Sigmoid colon (tissue), 7 donors: ENCODE data around the gene FSTL5. TPM values are rescaled to one million over a fixed set of nuclear protein-coding genes. Genes with fewer than 3 reads are reported as not detected.

Experiments used
- DNase-seq: peaks from one replicate; pipeline ENCODE4 v3.0.0-alpha.2; 2019
- H3K27ac ChIP-seq, 4 donors: fragments of 200-600 bp; sonication (generic); one replicate each; pipeline ENCODE4 v1.5.1; 2016 to 2019; ENCODE audit warnings: mild to moderate bottlenecking in 1 of 4
- H3K27me3 ChIP-seq, 3 donors: fragments of 200-600 bp; sonication (generic); one replicate each; pipeline ENCODE4 v1.5.1; 2019; ENCODE audit warnings: mild to moderate bottlenecking in 1 of 3
- H3K36me3 ChIP-seq, 4 donors: fragments of 200-600 bp; sonication (generic); one replicate each; pipeline ENCODE4 v1.5.1; 2016 to 2019
- H3K4me1 ChIP-seq, 4 donors: fragments of 200-600 bp; sonication (generic); one replicate each; pipeline ENCODE4 v1.5.1; 2017 to 2019
- H3K4me3 ChIP-seq, 4 donors: fragments of 200-600 bp; sonication (generic); one replicate each; pipeline ENCODE4 v1.5.1; 2017 to 2019; ENCODE audit warnings: mild to moderate bottlenecking in 2 of 4, moderate library complexity in 1 of 4
- H3K9me3 ChIP-seq, 4 donors: fragments of 200-600 bp in 3 of 4; sonication (generic) in 3 of 4; one replicate each; pipeline versions ENCODE4 v1.5.1 to v1.6.1; 2013 to 2019
- CTCF ChIP-seq, 4 experiments: fragments of 450-650 bp in 3 of 4; fragments of 200-600 bp in 1 of 4; IDR thresholded peaks; one replicate each; pipeline ENCODE4 v1.5.1; 2016 to 2019; ENCODE audit warnings: antibody characterized with exemption in 4 of 4, mild to moderate bottlenecking in 3 of 4, moderate library complexity in 2 of 4
- EP300 ChIP-seq, 4 donors: sonication (generic); formaldehyde crosslinking; IDR thresholded peaks; one replicate each; pipeline ENCODE4 v1.6.1; 2017; ENCODE audit warnings: antibody characterized with exemption in 4 of 4
- POLR2A ChIP-seq, 2 donors: fragments of 450-650 bp; IDR thresholded peaks; one replicate each; pipeline ENCODE4 v1.6.1; 2016; ENCODE audit warnings: antibody characterized with exemption in 2 of 2, mild to moderate bottlenecking in 2 of 2, moderate library complexity in 2 of 2
- POLR2AphosphoS5 ChIP-seq, 4 donors: sonication (generic); formaldehyde crosslinking; IDR thresholded peaks; one replicate each; pipeline ENCODE4 v1.6.1; 2017; ENCODE audit warnings: antibody characterized with exemption in 4 of 4
- WGBS, 2 donors: extraction: QIAGEN DNeasy Blood & Tissue Kit; methylation state at CpG; one replicate each; pipeline ENCODE4 v1.1.7; 2013; 5-methylcytosine and 5-hydroxymethylcytosine counted together
- intact Hi-C: fragments of 100-400 bp; cut with DNase I; formaldehyde crosslinking; loops from one replicate; pipeline ENCODE4 v1.15.1; 2023
- polyA plus RNA-seq, 3 donors: library from polyadenylated mRNA; stranded (reverse); fragments of 200-250 nt; gene quantifications; one replicate each; pipeline ENCODE4 v1.2.3, GENCODE V29; 2013
- total RNA-seq, 4 donors: library from RNA; depleted of rRNA; stranded (reverse); fragments of >200 nt; gene quantifications; one replicate each; pipeline ENCODE4 v1.1.0, GENCODE V29; 2016
- donor health status: healthy with polysubstance abuse.
- donor health status: Bipolar disorder and iron deficiency.
- donor health status: healthy.

FSTL5 gene
- total and polyA plus RNA-seq, 7 donors: 0.42 to 1.8 (median 0.82) TPM; not detected in 2

GRCh38 chr4:162061214-162061613 lies 102.6 kb downstream of the FSTL5 start:
- TF ChIP-seq POLR2AphosphoS5 (IDR thresholded peaks at IDR 0.05) (no peak), CTCF (IDR thresholded peaks at IDR 0.05) (no peak), EP300 (IDR thresholded peaks at IDR 0.05) (no peak), POLR2A (IDR thresholded peaks at IDR 0.05) (no peak)
- no peaks in the 10 kb centered on the region for H3K9me3 ChIP-seq
- H3K27me3 ChIP-seq: no peaks in the 10 kb centered on the region
- H3K4me1 ChIP-seq: peaks cover 0 to 4% (median 0%) of the 10 kb centered on the region in 4 donors
- no peaks in the 10 kb centered on the region for H3K36me3 ChIP-seq
- H3K4me3 ChIP-seq: no peak overlapping the region
- WGBS, 2 donors: 75% methylated on average over 2 of the region's 2 CpGs
- no peak overlapping the region for H3K27ac ChIP-seq
- no peak for DNase-seq
- intact Hi-C loops: no loop called here

- Histone ChIP-seq H3K36me3 (no peaks in the 10 kb centered on the region), H3K9me3 (no peaks in the 10 kb centered on the region), H3K4me3 (no peak overlapping the region), H3K4me1 (peaks cover 0 to 4% (median 0%) of the 10 kb centered on the region in 4 donors), H3K27me3 (no peaks in the 10 kb centered on the region), H3K27ac (no peak overlapping the region)
- no peak for TF ChIP-seq POLR2A (IDR thresholded peaks at IDR 0.05)
- intact Hi-C loops: no loop called here
- 12 to 43% methylated on average over 1 of the region's 1 CpG for WGBS, 2 donors
- DNase-seq: no peak
Measured at GRCh38 chr4:162059656-162060055, 104.1 kb downstream of the FSTL5 start.

- intact Hi-C loops: no loop called here
- Histone ChIP-seq H3K27ac (no peak overlapping the region), H3K36me3 (no peaks in the 10 kb centered on the region), H3K4me3 (no peak overlapping the region), H3K4me1 (peaks cover 0 to 4% (median 0%) of the 10 kb centered on the region in 4 donors), H3K27me3 (no peaks in the 10 kb centered on the region), H3K9me3 (no peaks in the 10 kb centered on the region)
- WGBS, 2 donors: 55 to 61% methylated on average over 8 of the region's 8 CpGs
- DNase-seq: no peak
- TF ChIP-seq EP300 (IDR thresholded peaks at IDR 0.05): no peak
- TF ChIP-seq POLR2A (IDR thresholded peaks at IDR 0.05): no peak
- no peak for TF ChIP-seq CTCF (IDR thresholded peaks at IDR 0.05)
- no peak for TF ChIP-seq POLR2AphosphoS5 (IDR thresholded peaks at IDR 0.05)
Measured at GRCh38 chr4:162056990-162057389, 106.8 kb downstream of the FSTL5 start.

GRCh38 chr4:162046135-162046534 lies 117.7 kb downstream of the FSTL5 start:
- TF ChIP-seq EP300 (IDR thresholded peaks at IDR 0.05) (no peak), POLR2A (IDR thresholded peaks at IDR 0.05) (no peak), CTCF (IDR thresholded peaks at IDR 0.05) (no peak), POLR2AphosphoS5 (IDR thresholded peaks at IDR 0.05) (no peak)
- intact Hi-C loops: no loop called here
- no peaks in the 10 kb centered on the region for H3K36me3 ChIP-seq
- no peak for DNase-seq
- no peaks in the 10 kb centered on the region for H3K4me1 ChIP-seq
- 38 to 57% methylated on average over 4 of the region's 4 CpGs for WGBS, 2 donors
- no peak overlapping the region for H3K4me3 ChIP-seq
- H3K27ac ChIP-seq: no peak overlapping the region
- H3K9me3 ChIP-seq: no peaks in the 10 kb centered on the region
- H3K27me3 ChIP-seq: no peaks in the 10 kb centered on the region

GRCh38 chr4:162038112-162038511 lies 125.7 kb downstream of the FSTL5 start:
- Histone ChIP-seq H3K9me3 (no peaks in the 10 kb centered on the region), H3K4me1 (no peaks in the 10 kb centered on the region), H3K36me3 (no peaks in the 10 kb centered on the region), H3K27me3 (no peaks in the 10 kb centered on the region), H3K27ac (no peak overlapping the region), H3K4me3 (no peak overlapping the region)
- no peak for DNase-seq
- intact Hi-C loops: no loop called here
- 52 to 65% methylated on average over 3 of the region's 3 CpGs for WGBS, 2 donors
- TF ChIP-seq POLR2A (IDR thresholded peaks at IDR 0.05) (no peak), CTCF (IDR thresholded peaks at IDR 0.05) (no peak), POLR2AphosphoS5 (IDR thresholded peaks at IDR 0.05) (no peak), EP300 (IDR thresholded peaks at IDR 0.05) (no peak)
